GM21717 (cell line): ENCODE results near the gene FNIP2.
A peak's percentile ranks its signal among the peaks of the same experiment; 100 is the strongest.
"Not testable (repeated sequence)": the region's sequence is repeated elsewhere in the genome, so short reads cannot be mapped to it uniquely, and the experiment has no call there.

Experiments used
- ATAC-seq: cut with Tn5 transposase; IDR thresholded peaks from one replicate; pipeline ENCODE4 v1.9.1; 2021; ENCODE audit warnings: mild to moderate bottlenecking, moderate library complexity; ENCODE audit not compliant: unreplicated experiment

The FNIP2 gene

GRCh38 chr4:158903079-158903456 lies 134.2 kb downstream of the FNIP2 start:
- no peak for ATAC-seq

DNA sequence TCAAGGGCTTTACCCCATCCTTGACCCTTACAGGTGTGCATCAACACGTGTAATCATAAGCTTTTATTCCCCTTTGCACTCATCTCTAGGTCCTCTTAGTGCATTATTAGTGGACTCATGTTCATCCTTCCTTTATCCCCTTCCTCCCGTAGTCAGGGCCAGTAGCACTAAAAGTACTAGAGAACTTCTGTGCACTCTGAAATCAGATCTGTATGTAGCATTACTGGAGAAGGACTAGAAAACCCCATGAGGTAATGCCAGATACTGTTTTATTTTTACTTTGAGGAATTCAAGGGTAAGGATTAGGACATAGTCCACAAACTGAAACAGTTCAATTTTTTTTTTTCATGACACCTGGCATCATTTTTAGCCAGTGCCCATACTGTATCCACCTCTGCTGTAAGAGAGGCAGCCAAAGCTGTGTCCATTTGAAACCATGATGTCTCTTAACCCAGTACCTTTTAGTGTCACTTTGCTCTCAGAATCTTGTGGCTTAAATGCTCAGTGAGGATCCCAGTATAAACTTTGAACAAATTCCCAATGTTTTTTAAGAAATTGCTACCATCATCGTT lies 134.7 kb downstream of the FNIP2 start:
- ATAC-seq, result no peak

DNA sequence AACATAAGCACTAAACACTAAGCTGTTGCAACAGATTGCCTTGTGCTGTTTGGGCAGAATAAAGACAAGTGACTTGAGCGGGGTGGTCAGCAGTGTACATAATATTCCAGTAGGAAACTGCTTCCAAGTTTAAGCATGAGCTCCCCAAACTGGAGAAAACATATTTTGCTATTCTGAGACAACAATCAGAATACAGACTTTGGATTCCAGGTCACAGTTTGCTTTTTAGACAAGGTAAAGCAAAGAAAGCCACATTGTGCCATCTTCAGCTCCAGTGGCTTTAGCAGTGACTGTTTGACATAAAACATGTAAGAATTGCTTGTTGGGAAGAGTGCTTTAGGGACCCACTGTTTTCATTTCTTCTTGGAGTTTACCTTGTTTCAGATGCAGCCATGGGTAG lies 136.0 kb downstream of the FNIP2 start:
- ATAC-seq, result no peak

DNA sequence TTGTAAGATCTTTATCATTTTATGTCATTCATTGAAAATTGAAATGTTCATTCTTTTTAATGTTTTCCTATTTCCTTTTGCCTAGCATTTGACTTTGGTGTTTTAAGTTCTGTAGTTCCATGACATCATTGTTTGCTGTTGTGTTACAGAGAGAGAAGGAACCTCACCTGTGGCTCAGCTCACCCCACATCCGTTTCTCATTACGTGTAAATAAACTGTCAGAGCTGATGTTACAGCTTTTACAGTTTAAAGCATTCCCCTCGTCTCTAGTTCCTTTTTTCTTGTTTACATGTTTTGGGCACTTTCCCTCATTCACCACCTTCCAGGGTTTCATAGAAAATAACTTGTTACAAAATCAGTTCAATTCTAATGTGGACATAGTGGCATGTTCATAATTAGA lies 137.2 kb downstream of the FNIP2 start:
- ATAC-seq, result peak; percentile 78

DNA sequence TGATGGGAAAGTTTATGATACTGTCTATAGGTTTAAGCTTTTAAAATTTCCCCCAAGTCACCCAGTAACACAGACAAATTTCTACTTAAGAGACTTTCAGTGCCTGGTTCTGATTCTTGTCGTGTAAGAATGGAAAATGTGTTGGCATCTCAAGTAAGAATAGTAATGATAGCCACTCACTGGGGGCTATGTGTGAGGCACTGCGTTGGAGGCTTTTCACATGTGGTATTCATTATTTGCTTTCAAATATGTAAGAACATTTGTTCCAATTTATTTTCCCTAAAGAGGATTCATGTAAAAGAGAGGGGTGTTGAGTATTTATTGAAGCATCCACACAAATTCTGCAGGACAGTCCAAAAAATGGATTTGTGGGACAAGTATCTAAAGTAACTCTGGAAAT lies 143.6 kb downstream of the FNIP2 start:
- ATAC-seq, result no peak

- ATAC-seq, result no peak
Observed at GRCh38 chr4:158912806-158913205, 144.0 kb downstream of the FNIP2 start.

GRCh38 chr4:158913766-158914165 lies 144.9 kb downstream of the FNIP2 start:
- ATAC-seq, result no peak

GRCh38 chr4:158914218-158914617 lies 145.4 kb downstream of the FNIP2 start:
- ATAC-seq, result no peak

DNA sequence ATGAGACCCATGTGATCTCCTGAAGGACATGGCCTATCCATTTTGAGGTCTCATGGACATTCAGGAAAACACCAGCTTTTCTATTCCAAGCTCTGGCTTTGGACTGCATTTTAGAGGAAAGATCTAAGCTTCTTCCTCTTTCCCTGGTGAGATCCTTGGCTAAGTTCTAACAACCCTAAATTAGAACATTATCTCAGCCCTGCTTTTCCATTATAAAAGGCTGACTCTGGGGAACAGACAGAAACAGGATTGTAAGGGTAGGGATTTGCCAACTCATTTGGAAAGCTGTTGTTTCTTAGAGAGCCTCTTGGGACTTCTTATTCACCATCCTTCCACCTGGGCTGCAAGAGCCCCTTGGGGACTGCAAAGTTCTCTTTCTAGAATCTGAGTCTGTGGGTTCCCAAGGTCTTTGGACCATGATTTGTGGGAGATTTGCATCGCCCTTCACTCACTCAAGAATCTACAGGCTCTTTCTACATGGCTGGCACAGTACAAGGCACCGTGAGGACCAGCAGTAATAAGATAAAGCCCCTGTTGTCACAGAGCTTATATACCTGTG lies 146.9 kb downstream of the FNIP2 start:
- ATAC-seq, result no peak

DNA sequence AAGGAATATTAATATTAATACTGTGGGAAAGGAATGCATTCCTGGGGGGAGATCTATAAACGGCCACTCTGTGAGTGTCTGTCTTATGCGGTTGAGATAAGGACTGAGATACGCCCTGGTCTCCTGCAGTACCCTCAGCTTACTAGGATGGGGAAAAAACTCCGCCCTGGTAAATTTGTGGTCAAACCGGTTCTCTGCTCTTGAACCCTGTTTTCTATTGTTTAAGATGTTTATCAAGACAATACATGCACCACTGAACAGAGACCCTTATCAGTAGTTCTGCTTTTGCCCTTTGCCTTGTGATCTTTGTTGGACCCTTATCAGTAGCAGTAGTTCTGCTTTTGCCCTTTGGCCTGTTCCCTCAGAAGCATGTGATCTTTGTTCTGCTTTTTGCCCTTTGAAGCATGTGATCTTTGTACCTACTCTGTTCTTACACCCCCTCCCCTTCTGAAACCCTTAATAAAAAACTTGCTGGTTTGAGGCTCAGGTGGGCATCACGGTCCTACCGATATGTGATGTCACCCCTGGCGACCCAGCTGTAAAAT lies 151.7 kb downstream of the FNIP2 start:
- ATAC-seq, result not testable (repeated sequence)

DNA sequence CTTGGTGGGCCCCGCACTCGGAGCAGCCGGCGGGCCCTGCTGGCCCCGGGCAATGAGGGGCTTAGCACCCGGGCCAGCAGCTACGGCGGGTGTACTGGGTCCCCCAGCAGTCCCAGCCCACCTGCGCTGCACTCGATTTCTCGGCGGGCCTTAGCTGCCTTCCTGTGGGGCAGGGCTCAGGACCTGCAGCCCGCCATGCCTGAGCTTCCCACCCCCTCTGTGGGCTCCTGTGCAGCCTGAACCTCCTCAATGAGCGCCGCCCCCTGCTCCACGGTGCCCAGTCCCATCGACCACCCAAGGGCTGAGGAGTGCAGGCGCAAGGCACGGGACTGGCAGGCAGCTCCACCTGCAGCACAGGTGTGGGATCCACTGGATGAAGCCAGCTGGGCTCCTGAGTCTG lies 158.9 kb downstream of the FNIP2 start:
- not testable (repeated sequence) for ATAC-seq

GRCh38 chr4:158929939-158930638 lies 161.3 kb downstream of the FNIP2 start:
- no peak for ATAC-seq

DNA sequence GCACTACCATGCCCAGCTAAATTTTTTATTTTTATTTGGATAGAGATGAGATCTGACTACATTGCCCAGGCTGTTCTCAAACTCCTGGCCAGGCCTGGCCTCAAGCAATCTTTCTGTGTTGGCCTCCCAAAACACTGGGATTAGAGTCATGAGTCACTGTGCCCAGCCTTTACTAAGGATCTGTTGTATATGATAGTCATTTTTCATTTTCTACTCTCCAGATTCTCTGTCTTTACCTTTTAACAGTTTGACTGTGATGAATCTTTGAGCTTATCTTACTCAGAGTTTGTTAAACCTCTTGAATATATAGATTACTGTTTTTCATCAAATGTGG lies 161.8 kb downstream of the FNIP2 start:
- no peak for ATAC-seq

- no peak for ATAC-seq
Observed at GRCh38 chr4:158933236-158933635, 164.4 kb downstream of the FNIP2 start.

- ATAC-seq, result no peak
Observed at GRCh38 chr4:158934996-158935669, 166.3 kb downstream of the FNIP2 start.

DNA sequence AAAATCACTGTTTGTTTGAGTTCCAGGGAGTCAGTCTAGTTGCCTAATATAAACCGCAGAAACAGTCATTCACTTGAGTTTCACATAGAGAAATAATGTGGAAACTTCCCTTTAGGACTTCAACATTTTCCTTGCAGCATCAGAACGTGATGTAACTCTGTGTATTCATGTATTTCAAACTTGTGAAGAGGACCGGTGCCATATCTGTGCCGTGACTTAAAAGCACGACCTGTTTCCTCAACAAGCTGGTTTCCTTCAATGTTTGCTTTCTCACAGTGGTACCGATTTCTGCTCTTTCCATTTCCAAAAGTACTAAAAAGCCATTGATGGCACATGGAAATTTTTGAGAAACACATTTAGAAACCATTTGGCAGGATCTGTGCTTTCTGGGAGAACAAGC lies 167.4 kb downstream of the FNIP2 start:
- no peak for ATAC-seq

GRCh38 chr4:158938220-158939044 lies 169.6 kb downstream of the FNIP2 start:
- ATAC-seq, result no peak

DNA sequence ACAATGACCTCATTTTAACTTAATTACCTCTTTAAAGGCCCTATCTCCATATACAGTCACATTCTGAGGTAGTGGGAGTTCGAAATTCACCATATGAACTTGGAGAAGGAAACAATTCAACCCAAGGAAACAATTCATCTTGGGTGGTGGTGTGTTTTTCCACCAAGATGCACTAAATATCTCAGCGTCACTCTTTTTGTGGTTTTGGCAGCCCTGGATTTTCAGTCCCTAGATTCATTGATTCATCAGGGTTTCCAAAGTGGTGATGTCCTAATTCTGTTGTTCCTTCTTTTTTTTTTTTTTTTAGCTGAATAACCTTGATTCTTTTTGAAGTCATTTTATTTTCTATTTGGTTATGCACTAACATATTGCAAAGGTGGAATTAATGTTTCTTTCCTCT lies 171.4 kb downstream of the FNIP2 start:
- no peak for ATAC-seq

GRCh38 chr4:158941321-158941720 lies 172.5 kb downstream of the FNIP2 start:
- ATAC-seq, result no peak

- no peak for ATAC-seq
Observed at GRCh38 chr4:158941895-158942294, 173.1 kb downstream of the FNIP2 start.

DNA sequence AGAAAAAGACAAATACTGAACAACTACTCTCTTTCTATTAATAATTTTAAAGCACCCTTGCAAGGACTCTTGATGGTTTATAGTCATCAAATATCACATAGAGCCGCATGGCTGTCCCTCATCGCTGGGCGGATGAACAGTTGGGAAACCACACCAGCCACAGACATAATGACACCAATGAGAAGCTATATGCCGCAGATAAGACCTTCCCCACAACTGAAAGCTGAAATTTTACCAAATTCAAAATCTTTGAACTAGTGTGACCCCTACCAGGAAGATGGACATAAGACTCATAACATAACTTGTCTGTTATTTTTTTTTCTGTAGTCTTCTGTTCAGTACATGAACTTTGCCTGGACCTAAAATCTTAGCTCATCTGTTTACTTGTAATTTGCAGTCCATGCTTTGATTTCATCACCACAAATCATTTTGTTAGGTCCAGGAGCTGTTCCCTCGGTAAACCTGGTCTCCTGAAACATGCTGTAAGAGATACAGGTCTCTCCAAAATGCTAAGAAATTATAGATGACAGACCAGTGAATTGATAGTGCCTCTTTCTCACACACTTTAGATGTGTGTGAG lies 176.8 kb downstream of the FNIP2 start:
- ATAC-seq, result no peak
